Dedifferentiated amniotic fluid mesenchymal stem cell (primary cell): ENCODE results near the gene LHFPL6.
"Not testable (repeated sequence)": the region's sequence is repeated elsewhere in the genome, so short reads cannot be mapped to it uniquely, and the experiment has no call there.

Experiments used
- DNase-seq: peaks from one replicate; pipeline ENCODE4 v3.0.0-alpha.2; 2016; ENCODE audit errors: extremely low spot score

The LHFPL6 gene

GRCh38 chr13:39350461-39350881 is 252.5 kb downstream of the LHFPL6 start:
- DNase-seq, result no peak

GRCh38 chr13:39349391-39349960 is 253.5 kb downstream of the LHFPL6 start:
- no peak for DNase-seq

- no peak for DNase-seq
Observed at GRCh38 chr13:39347926-39348901, 254.8 kb downstream of the LHFPL6 start.

GRCh38 chr13:39345982-39346381 is 257.0 kb downstream of the LHFPL6 start:
- no peak for DNase-seq

- no peak for DNase-seq
Observed at GRCh38 chr13:39341251-39341650, 261.7 kb downstream of the LHFPL6 start.

GRCh38 chr13:39338114-39338513 is 264.9 kb downstream of the LHFPL6 start:
- not testable (repeated sequence) for DNase-seq

GRCh38 chr13:39336937-39337336 is 266.1 kb downstream of the LHFPL6 start:
- DNase-seq, result no peak

GRCh38 chr13:39336207-39336606 is 266.8 kb downstream of the LHFPL6 start:
- DNase-seq, result no peak

GRCh38 chr13:39335721-39336120 is 267.3 kb downstream of the LHFPL6 start:
- no peak for DNase-seq

- DNase-seq, result no peak
Observed at GRCh38 chr13:39330504-39330903, 272.5 kb downstream of the LHFPL6 start.

- no peak for DNase-seq
Observed at GRCh38 chr13:39329182-39329639, 273.8 kb downstream of the LHFPL6 start.

GRCh38 chr13:39327172-39327479 is 275.9 kb downstream of the LHFPL6 start:
- no peak for DNase-seq

- no peak for DNase-seq
Observed at GRCh38 chr13:39326469-39327171, 276.4 kb downstream of the LHFPL6 start.

- DNase-seq, result no peak
Observed at GRCh38 chr13:39324806-39325311, 278.1 kb downstream of the LHFPL6 start.

GRCh38 chr13:39322836-39323585 is 280.0 kb downstream of the LHFPL6 start:
- no peak for DNase-seq

GRCh38 chr13:39321574-39321973 is 281.4 kb downstream of the LHFPL6 start:
- DNase-seq, result no peak

- DNase-seq, result no peak
Observed at GRCh38 chr13:39318161-39318560, 284.8 kb downstream of the LHFPL6 start.

GRCh38 chr13:39317291-39317690 is 285.7 kb downstream of the LHFPL6 start:
- DNase-seq, result no peak

- DNase-seq, result no peak
Observed at GRCh38 chr13:39315796-39316195, 287.2 kb downstream of the LHFPL6 start.

GRCh38 chr13:39313721-39314120 is 289.3 kb downstream of the LHFPL6 start:
- DNase-seq, result no peak

GRCh38 chr13:39312596-39312995 is 290.4 kb downstream of the LHFPL6 start:
- no peak for DNase-seq

- no peak for DNase-seq
Observed at GRCh38 chr13:39311619-39312018, 291.4 kb downstream of the LHFPL6 start.
